Measurements from ENCODE around the gene HSD17B2.

GRCh38 chr16:81987121-81987520 lies 47.9 kb upstream of the HSD17B2 start:
- TF ChIP-seq ARNTL (CRISPR knock-in tag; IDR thresholded peaks at IDR 0.05; ENCODE audit: borderline replicate concordance, low read depth) (no peak), CSDC2 (CRISPR knock-in tag; IDR thresholded peaks at IDR 0.05) (no peak), PATZ1 (CRISPR knock-in tag; IDR thresholded peaks at IDR 0.05; ENCODE audit: borderline replicate concordance) (no peak), GLIS3 (CRISPR knock-in tag; IDR thresholded peaks at IDR 0.05) (no peak), POU6F1 (CRISPR knock-in tag; IDR thresholded peaks at IDR 0.05; ENCODE audit: borderline replicate concordance, low read depth) (no peak), OSR1 (CRISPR knock-in tag; IDR thresholded peaks at IDR 0.05) (no peak), ZFP30 (CRISPR knock-in tag; IDR thresholded peaks at IDR 0.05) (no peak), ESRRG (CRISPR knock-in tag; IDR thresholded peaks at IDR 0.05) (no peak), ISL1 (CRISPR knock-in tag; IDR thresholded peaks at IDR 0.05) (no peak)
